Panc1 (cell line): ENCODE measurements around the gene CCDC9B.

Source experiments
- CTCF ChIP-seq: fragments of 450-650 bp; IDR thresholded peaks from 2 replicates; pipeline ENCODE4 v1.5.1; 2017; ENCODE audit warnings: mild to moderate bottlenecking
- REST ChIP-seq, 2 experiments: IDR thresholded peaks; 2 replicates each; pipeline ENCODE4 v1.6.1; 2011 to 2012; ENCODE audit warnings: low read depth in 2 of 2, control low read depth in 1 of 2, low read length in 1 of 2, mild to moderate bottlenecking in 1 of 2, moderate library complexity in 1 of 2; ENCODE audit not compliant: insufficient read depth in 1 of 2

- TF ChIP-seq CTCF (no peak), REST (IDR thresholded peaks at IDR 0.05; ENCODE audit: insufficient read depth in 1 of 2, low read depth in 2 of 2, low read length in 1 of 2) (no peak)
Observed at GRCh38 chr15:40320409-40320808, 20.3 kb downstream of the CCDC9B start.
